H9 (cell line): ENCODE data around the gene CTNNA3. TPM values are rescaled to one million over a fixed set of nuclear protein-coding genes. Genes with fewer than 3 reads are reported as not detected.

Source experiments
- DNase-seq: peaks from one replicate; pipeline ENCODE4 v3.0.0-alpha.2; 2017
- H2AFZ ChIP-seq: one replicate; pipeline ENCODE4 v1.6.1; 2013; ENCODE audit warnings: mild to moderate bottlenecking, low read length, control low read depth, moderate library complexity
- H2AK5ac ChIP-seq: 2 replicates; pipeline ENCODE4 v1.6.1; 2013; ENCODE audit warnings: low read length, control low read depth, mixed read lengths; ENCODE audit not compliant: insufficient read length
- H2BK120ac ChIP-seq: one replicate; pipeline ENCODE4 v1.6.1; 2013; ENCODE audit warnings: low read depth, mild to moderate bottlenecking, low read length, control low read depth, inconsistent platforms; ENCODE audit not compliant: poor library complexity, severe bottlenecking
- H2BK12ac ChIP-seq: 2 replicates; pipeline ENCODE4 v1.6.1; 2013; ENCODE audit warnings: low read length, control low read depth, mixed read lengths, low read depth; ENCODE audit not compliant: insufficient read length
- H2BK15ac ChIP-seq: 2 replicates; pipeline ENCODE4 v1.6.1; 2013; ENCODE audit warnings: low read depth, low read length, control low read depth
- H2BK20ac ChIP-seq: one replicate; pipeline ENCODE4 v1.6.1; 2013; ENCODE audit warnings: low read depth, mild to moderate bottlenecking, low read length, control low read depth, inconsistent platforms; ENCODE audit not compliant: poor library complexity, severe bottlenecking
- H2BK5ac ChIP-seq: 2 replicates; pipeline ENCODE4 v1.6.1; 2013; ENCODE audit warnings: low read length, control low read depth, mixed read lengths; ENCODE audit not compliant: insufficient read length
- H3K14ac ChIP-seq: 2 replicates; pipeline ENCODE4 v1.6.1; 2013; ENCODE audit warnings: low read length, control low read depth; ENCODE audit not compliant: insufficient read depth
- H3K18ac ChIP-seq: 2 replicates; pipeline ENCODE4 v1.6.1; 2013; ENCODE audit warnings: low read depth, mild to moderate bottlenecking, mixed read lengths, low read length, control low read depth; ENCODE audit not compliant: insufficient read length
- H3K23ac ChIP-seq: 2 replicates; pipeline ENCODE4 v1.6.1; 2013; ENCODE audit warnings: low read length, control low read depth, mixed read lengths, low read depth; ENCODE audit not compliant: insufficient read length
- H3K23me2 ChIP-seq: 2 replicates; pipeline ENCODE4 v1.6.1; 2013; ENCODE audit warnings: low read depth, mild to moderate bottlenecking, mixed read lengths, low read length, control low read depth; ENCODE audit not compliant: insufficient read length, poor library complexity, severe bottlenecking
- H3K27ac ChIP-seq: 2 replicates; pipeline ENCODE4 v1.5.1; 2013; ENCODE audit warnings: low read length, control low read depth, mixed read lengths, low read depth; ENCODE audit not compliant: insufficient read length
- H3K27me3 ChIP-seq: 2 replicates; pipeline ENCODE4 v1.6.1; 2013; ENCODE audit warnings: low read length, control low read depth, inconsistent platforms; ENCODE audit not compliant: insufficient read depth
- H3K4ac ChIP-seq: 2 replicates; pipeline ENCODE4 v1.6.1; 2013; ENCODE audit warnings: low read depth, mild to moderate bottlenecking, control low read depth, inconsistent platforms, low read length, moderate library complexity
- H3K4me1 ChIP-seq: 2 replicates; pipeline ENCODE4 v1.6.1; 2013; ENCODE audit warnings: low read length, control low read depth, inconsistent platforms; ENCODE audit not compliant: insufficient read depth
- H3K4me2 ChIP-seq: 2 replicates; pipeline ENCODE4 v1.6.1; 2013; ENCODE audit warnings: low read length, control low read depth, mixed read lengths; ENCODE audit not compliant: insufficient read length, insufficient read depth
- H3K56ac ChIP-seq: 2 replicates; pipeline ENCODE4 v1.6.1; 2013; ENCODE audit warnings: low read depth, mild to moderate bottlenecking, mixed read lengths, low read length, control low read depth; ENCODE audit not compliant: insufficient read length
- H3K79me1 ChIP-seq: 2 replicates; pipeline ENCODE4 v1.6.1; 2013; ENCODE audit warnings: low read depth, mild to moderate bottlenecking, moderate library complexity, low read length, control low read depth, inconsistent platforms; ENCODE audit not compliant: insufficient read depth, poor library complexity, severe bottlenecking
- H3K79me2 ChIP-seq: 2 replicates; pipeline ENCODE4 v1.6.1; 2013; ENCODE audit warnings: low read length, control low read depth, inconsistent platforms; ENCODE audit not compliant: insufficient read depth
- H3K9ac ChIP-seq: 2 replicates; pipeline ENCODE4 v1.6.1; 2013; ENCODE audit warnings: low read length, control low read depth, mixed read lengths; ENCODE audit not compliant: insufficient read length; ENCODE audit errors: extremely low read depth
- H3K9me3 ChIP-seq: one replicate; pipeline ENCODE4 v1.6.1; 2013; ENCODE audit warnings: low read depth, low read length, inconsistent platforms; ENCODE audit not compliant: control insufficient read depth
- H3T11ph ChIP-seq: one replicate; pipeline ENCODE4 v1.6.1; 2013; ENCODE audit warnings: mild to moderate bottlenecking, low read length, control low read depth, inconsistent platforms
- H4K20me1 ChIP-seq: one replicate; pipeline ENCODE4 v1.6.1; 2013; ENCODE audit not compliant: control insufficient read depth, insufficient read length, insufficient read depth
- H4K5ac ChIP-seq: 2 replicates; pipeline ENCODE4 v1.6.1; 2013; ENCODE audit warnings: low read depth, mild to moderate bottlenecking, mixed read lengths, low read length, control low read depth; ENCODE audit not compliant: insufficient read length
- H4K8ac ChIP-seq: replicated peaks from 2 replicates; pipeline ENCODE4 v1.6.1; 2013; ENCODE audit warnings: low read length, control low read depth, mixed read lengths, low read depth; ENCODE audit not compliant: insufficient read length
- H4K91ac ChIP-seq: 2 replicates; pipeline ENCODE4 v1.6.1; 2013; ENCODE audit warnings: low read depth, mild to moderate bottlenecking, moderate library complexity, mixed read lengths, low read length, control low read depth; ENCODE audit not compliant: insufficient read length
- H3K27ac Mint-ChIP-seq, 3 experiments: 2 replicates in 2 of 3; 3 replicates in 1 of 3; pipeline ENCODE4 v1.8.0; 2020 to 2021; ENCODE audit warnings: mixed read lengths in 3 of 3, mild to moderate bottlenecking in 1 of 3, moderate library complexity in 1 of 3
- H3K27me3 Mint-ChIP-seq: 2 replicates; pipeline ENCODE4 v1.8.0; 2021; ENCODE audit warnings: low read depth, mild to moderate bottlenecking, moderate library complexity, mixed read lengths
- H3K36me3 Mint-ChIP-seq, 3 experiments: 2 replicates in 2 of 3; 3 replicates in 1 of 3; pipeline ENCODE4 v1.8.0; 2020 to 2021; ENCODE audit warnings: low read depth in 3 of 3, mixed read lengths in 3 of 3; ENCODE audit not compliant: insufficient read depth in 1 of 3
- H3K4me1 Mint-ChIP-seq, 2 experiments: 2 replicates each; pipeline ENCODE4 v1.8.0; 2020; ENCODE audit warnings: mixed read lengths in 2 of 2
- H3K4me3 Mint-ChIP-seq, 2 experiments: 2 replicates in 1 of 2; 3 replicates in 1 of 2; pipeline ENCODE4 v1.8.0; 2020 to 2021; ENCODE audit warnings: mild to moderate bottlenecking in 2 of 2, mixed read lengths in 2 of 2, moderate library complexity in 1 of 2
- H3K9me3 Mint-ChIP-seq, 2 experiments: 2 replicates in 1 of 2; 3 replicates in 1 of 2; pipeline ENCODE4 v1.8.0; 2020; ENCODE audit warnings: mild to moderate bottlenecking in 2 of 2, mixed read lengths in 2 of 2, moderate library complexity in 1 of 2
- CTCF ChIP-seq: fragments of 200-600 bp; sonication (generic); conservative IDR thresholded peaks from 3 replicates; pipeline ENCODE4 v1.8.0; 2021; ENCODE audit warnings: antibody characterized with exemption, mild to moderate bottlenecking
- total RNA-seq: library from RNA; stranded (reverse); gene quantifications from 2 replicates; pipeline ENCODE4 v1.2.1, GENCODE V29; 2021

The CTNNA3 gene
- total RNA-seq, 1 experiment from 2014 or later, result 3.3 TPM

- Histone ChIP-seq H3K27ac (no peak overlapping the region), H2BK15ac (no peak overlapping the region), H3K14ac (no peak overlapping the region), H3K4ac (no peak overlapping the region), H3K79me1 (no peaks in the 10 kb centered on the region), H3T11ph (no peak overlapping the region), H3K27me3 (no peaks in the 10 kb centered on the region), H3K18ac (no peak overlapping the region), H3K4me2 (no peak overlapping the region), H3K56ac (no peak overlapping the region), H3K23ac (no peak overlapping the region), H2AK5ac (no peak overlapping the region), H2BK120ac (no peak overlapping the region), H3K4me1 (no peaks in the 10 kb centered on the region), H4K91ac (no peak overlapping the region), H3K79me2 (no peaks in the 10 kb centered on the region), H3K23me2 (no peaks in the 10 kb centered on the region), H2AFZ (no peak overlapping the region), H2BK5ac (no peak overlapping the region), H2BK20ac (no peak overlapping the region), H3K9me3 (no peaks in the 10 kb centered on the region), H4K20me1 (no peaks in the 10 kb centered on the region), H3K9ac (no peak overlapping the region), H2BK12ac (no peak overlapping the region), H4K5ac (no peak overlapping the region), H4K8ac (no peak overlapping the region)
- Mint-ChIP-seq H3K27me3 (no peaks in the 10 kb centered on the region), H3K4me1 (no peaks in the 10 kb centered on the region), H3K4me3 (no peak overlapping the region), H3K9me3 (peaks cover 29 to 33% of the 10 kb centered on the region in 2 experiments), H3K27ac (no peak overlapping the region), H3K36me3 (peaks cover 3 to 29% (median 11%) of the 10 kb centered on the region in 3 experiments; a peak in 6 of 7 replicates)
- no peak for TF ChIP-seq CTCF
- DNase-seq, result no peak
These were observed 1467.1 kb downstream of the CTNNA3 start for GRCh38 chr10:66228887-66229286.
